Limb (tissue), 2 donors: ENCODE data around the gene DEUP1.
A peak's percentile ranks its signal among the peaks of the same experiment; 100 is the strongest.

Experiments
- DNase-seq, 2 donors: peaks; one replicate each; pipeline ENCODE4 v3.0.0-alpha.2; 2016; ENCODE audit errors: extremely low spot score in 2 of 2

Gene DEUP1

GRCh38 chr11:93476796-93477195 lies 146.3 kb downstream of the DEUP1 start:
- DNase-seq = no peak

- DNase-seq = no peak
These were observed 147.2 kb downstream of the DEUP1 start for GRCh38 chr11:93477684-93478234.

- no peak for DNase-seq
These were observed 148.3 kb downstream of the DEUP1 start for GRCh38 chr11:93478841-93479240.

- no peak for DNase-seq
These were observed 149.7 kb downstream of the DEUP1 start for GRCh38 chr11:93480256-93480655.

- no peak for DNase-seq
These were observed 150.2 kb downstream of the DEUP1 start for GRCh38 chr11:93480756-93481155.

- DNase-seq = no peak
These were observed 150.7 kb downstream of the DEUP1 start for GRCh38 chr11:93481279-93481678.

- no peak for DNase-seq
These were observed 151.2 kb downstream of the DEUP1 start for GRCh38 chr11:93481696-93482095.

GRCh38 chr11:93482556-93482955 lies 152.0 kb downstream of the DEUP1 start:
- no peak for DNase-seq

- DNase-seq = peak in 1 of 2 donors; percentile 24
These were observed 154.2 kb downstream of the DEUP1 start for GRCh38 chr11:93484716-93485115.

GRCh38 chr11:93485983-93486382 lies 155.4 kb downstream of the DEUP1 start:
- no peak for DNase-seq

- no peak for DNase-seq
These were observed 156.5 kb downstream of the DEUP1 start for GRCh38 chr11:93487032-93487483.
